SU-DHL-6 (cell line): ENCODE results near the gene TPR.

Experiments used
- H2AFZ ChIP-seq: fragments of 200-600 bp; sonication (generic); 2 replicates; pipeline ENCODE4 v1.6.1; 2014; ENCODE audit warnings: low read depth, mild to moderate bottlenecking, moderate library complexity, mixed read lengths, antibody characterized with exemption, low read length; ENCODE audit not compliant: severe bottlenecking
- H3F3A ChIP-seq: fragments of 200-600 bp; shearing (Covaris generic); 2 replicates; pipeline ENCODE4 v1.6.0; 2016; ENCODE audit warnings: antibody characterized with exemption, mild to moderate bottlenecking; ENCODE audit not compliant: insufficient read depth
- H3K27ac ChIP-seq: fragments of 200-600 bp; sonication (generic); 2 replicates; pipeline ENCODE4 v1.5.1; 2016; ENCODE audit warnings: low read depth, mild to moderate bottlenecking, low read length, moderate library complexity, mixed read lengths
- H3K27me3 ChIP-seq: fragments of 200-600 bp; sonication (generic), shearing (Covaris generic); 2 replicates; pipeline ENCODE4 v1.6.0; 2014; ENCODE audit warnings: mild to moderate bottlenecking, low read length
- H3K36me3 ChIP-seq: fragments of 200-600 bp; sonication (generic); 2 replicates; pipeline ENCODE4 v1.6.1; 2014; ENCODE audit warnings: mild to moderate bottlenecking, low read length, mixed read lengths
- H3K4me2 ChIP-seq: fragments of 300-600, 200-600 bp; shearing (Covaris generic), sonication (generic); 2 replicates; pipeline ENCODE4 v1.6.0; 2014; ENCODE audit warnings: low read length, low read depth, mild to moderate bottlenecking; ENCODE audit not compliant: poor library complexity, severe bottlenecking
- H3K4me3 ChIP-seq: fragments of 200-600 bp; sonication (generic); 2 replicates; pipeline ENCODE4 v1.5.1; 2014; ENCODE audit warnings: antibody characterized with exemption, low read length, mild to moderate bottlenecking, mixed read lengths; ENCODE audit not compliant: insufficient read depth, poor library complexity, severe bottlenecking
- H3K79me2 ChIP-seq: fragments of 200-600 bp; sonication (generic); 2 replicates; pipeline ENCODE4 v1.6.1; 2014; ENCODE audit warnings: mild to moderate bottlenecking, low read length, moderate library complexity; ENCODE audit not compliant: insufficient read depth
- H3K9ac ChIP-seq: fragments of 200-600 bp; sonication (generic); 2 replicates; pipeline ENCODE4 v1.7.0; 2014; ENCODE audit warnings: mild to moderate bottlenecking, low read length
- H3K9me2 ChIP-seq: fragments of 200-600 bp; sonication (generic); replicated peaks from 2 replicates; pipeline ENCODE4 v1.6.1; 2014; ENCODE audit warnings: low read length; ENCODE audit not compliant: insufficient read depth
- H3K9me3 ChIP-seq: fragments of 200-600 bp; sonication (generic); 2 replicates; pipeline ENCODE4 v1.6.1; 2014; ENCODE audit warnings: low read length, mixed read lengths; ENCODE audit not compliant: insufficient read depth
- H4K20me1 ChIP-seq: fragments of 200-600 bp; sonication (generic); 2 replicates; pipeline ENCODE4 v1.6.1; 2014; ENCODE audit warnings: low read depth, mild to moderate bottlenecking, antibody characterized with exemption, low read length, moderate library complexity, mixed read lengths
- CTCF ChIP-seq: fragments of 200-600 bp; sonication (generic); IDR thresholded peaks from one replicate; pipeline ENCODE4 v1.5.1; 2017; ENCODE audit warnings: antibody characterized with exemption, mild to moderate bottlenecking, low read length, moderate library complexity; ENCODE audit not compliant: insufficient read depth, poor library complexity, severe bottlenecking
- EZH2phosphoT487 ChIP-seq: fragments of 200-600 bp; sonication (generic), shearing (Covaris generic); conservative IDR thresholded peaks from 2 replicates; pipeline ENCODE4 v1.6.1; 2018; ENCODE audit warnings: mild to moderate bottlenecking, antibody characterized with exemption, low read length, moderate library complexity, mixed read lengths

TPR gene

DNA sequence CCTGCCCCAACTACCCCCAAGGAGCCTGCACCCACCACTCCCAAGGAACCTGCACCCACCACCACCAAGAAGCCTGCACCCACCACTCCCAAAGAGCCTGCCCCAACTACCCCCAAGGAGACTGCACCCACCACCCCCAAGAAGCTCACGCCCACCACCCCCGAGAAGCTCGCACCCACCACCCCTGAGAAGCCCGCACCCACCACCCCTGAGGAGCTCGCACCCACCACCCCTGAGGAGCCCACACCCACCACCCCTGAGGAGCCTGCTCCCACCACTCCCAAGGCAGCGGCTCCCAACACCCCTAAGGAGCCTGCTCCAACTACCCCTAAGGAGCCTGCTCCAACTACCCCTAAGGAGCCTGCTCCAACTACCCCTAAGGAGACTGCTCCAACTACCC, 67.6 kb downstream of the TPR start:
- Histone ChIP-seq H3K9me2 (no peaks in the 10 kb centered on the region), H3K27ac (no peak overlapping the region), H3K9ac (no peak overlapping the region), H3K9me3 (no peaks in the 10 kb centered on the region), H3F3A (peaks cover 9% of the 10 kb centered on the region), H3K79me2 (no peaks in the 10 kb centered on the region), H3K4me2 (no peak overlapping the region), H3K36me3 (peaks cover 15% of the 10 kb centered on the region; the same call in 1 of the 2 replicates), H3K4me3 (no peak overlapping the region), H3K27me3 (no peaks in the 10 kb centered on the region), H2AFZ (no peak overlapping the region), H4K20me1 (peaks cover 4% of the 10 kb centered on the region; the same call in 1 of the 2 replicates)
- no peak for TF ChIP-seq CTCF
- TF ChIP-seq EZH2phosphoT487 = no peak

DNA sequence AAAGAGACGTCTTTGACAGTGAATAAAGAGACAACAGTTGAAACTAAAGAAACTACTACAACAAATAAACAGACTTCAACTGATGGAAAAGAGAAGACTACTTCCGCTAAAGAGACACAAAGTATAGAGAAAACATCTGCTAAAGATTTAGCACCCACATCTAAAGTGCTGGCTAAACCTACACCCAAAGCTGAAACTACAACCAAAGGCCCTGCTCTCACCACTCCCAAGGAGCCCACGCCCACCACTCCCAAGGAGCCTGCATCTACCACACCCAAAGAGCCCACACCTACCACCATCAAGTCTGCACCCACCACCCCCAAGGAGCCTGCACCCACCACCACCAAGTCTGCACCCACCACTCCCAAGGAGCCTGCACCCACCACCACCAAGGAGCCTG, 68.5 kb downstream of the TPR start:
- TF ChIP-seq EZH2phosphoT487 (no peak), CTCF (no peak)
- Histone ChIP-seq H3K9me2 (no peaks in the 10 kb centered on the region), H3K4me2 (no peak overlapping the region), H3K4me3 (no peak overlapping the region), H4K20me1 (peaks cover 4% of the 10 kb centered on the region; the same call in 1 of the 2 replicates), H3K27me3 (no peaks in the 10 kb centered on the region), H3F3A (peaks cover 6% of the 10 kb centered on the region; the same call in 1 of the 2 replicates), H3K9me3 (no peaks in the 10 kb centered on the region), H2AFZ (no peak overlapping the region), H3K9ac (no peak overlapping the region), H3K27ac (no peak overlapping the region), H3K36me3 (peaks cover 10% of the 10 kb centered on the region; the same call in 1 of the 2 replicates), H3K79me2 (no peaks in the 10 kb centered on the region)

GRCh38 chr1:186304982-186305949, 69.8 kb downstream of the TPR start:
- peaks cover 4% of the 10 kb centered on the region; the same call in 1 of the 2 replicates for H4K20me1 ChIP-seq
- no peaks in the 10 kb centered on the region for H3K9me3 ChIP-seq

More at GRCh38 chr1:186304982-186305949, 69.8 kb downstream of the TPR start:
- TF ChIP-seq EZH2phosphoT487 = no peak
- TF ChIP-seq CTCF = peak; percentile 40
- Histone ChIP-seq H3K4me2 (no peak overlapping the region), H3K27ac (no peak overlapping the region), H3K79me2 (no peaks in the 10 kb centered on the region), H2AFZ (no peak overlapping the region), H3K36me3 (0 out of 2 replicates have a peak, but pooled peaks cover 2% of the 10 kb centered on the region), H3K9me2 (no peaks in the 10 kb centered on the region), H3K27me3 (no peaks in the 10 kb centered on the region), H3K9ac (no peak overlapping the region), H3K4me3 (no peak overlapping the region), H3F3A (peaks cover 6% of the 10 kb centered on the region; the same call in 1 of the 2 replicates)
